ENCODE data around the gene CIAPIN1. TPM values are rescaled to one million over a fixed set of nuclear protein-coding genes. Genes with fewer than 3 reads are reported as not detected.

CIAPIN1 gene
- total RNA-seq, 2 experiments from 2014 or later = 27.8 to 28.0 TPM

DNA sequence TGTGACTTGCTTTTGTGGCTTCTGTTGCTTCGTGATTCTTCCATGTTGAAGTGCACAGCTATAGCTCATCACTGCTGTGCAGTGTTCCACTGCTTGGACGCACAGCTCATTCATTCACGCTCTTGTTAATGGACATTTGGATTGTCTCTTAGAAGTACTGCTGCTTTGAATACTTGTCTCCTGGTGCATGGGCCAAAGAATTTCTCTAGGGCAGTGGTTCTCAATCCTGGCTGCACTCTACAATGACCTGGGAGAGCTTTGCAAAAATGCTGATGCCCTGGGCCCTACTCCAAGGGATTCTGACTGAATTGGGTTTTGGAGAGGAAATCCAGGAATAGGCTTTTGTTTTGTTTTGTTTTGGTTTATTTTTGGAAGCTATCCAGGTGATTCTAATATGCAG, 22.6 kb downstream of the CIAPIN1 start:
- CTCF ChIA-PET = no interaction called here
- ATAC-seq (ENCODE audit: poor library complexity) (no peak), DNase-seq (no peak)
- peaks cover 21% of the 10 kb centered on the region for H3K36me3 ChIP-seq (ENCODE audit: insufficient read depth, low read length)
- Mint-ChIP-seq H3K4me3 (no peak overlapping the region), H3K9me3 (no peaks in the 10 kb centered on the region), H3K27me3 (no peaks in the 10 kb centered on the region), H3K27ac (no peak overlapping the region), H3K4me1 (ENCODE audit: low read depth) (peaks cover 2% of the 10 kb centered on the region), H3K36me3 (ENCODE audit: low read depth) (peaks cover 26% of the 10 kb centered on the region)
- H3K4me3 ChIP-seq (ENCODE audit: low read length) = no peak overlapping the region
- intact Hi-C loops (cut with DNase I, micrococcal nuclease) = no loop called here
- no peaks in the 10 kb centered on the region for H3K4me1 ChIP-seq (ENCODE audit: insufficient read depth, low read length)
- TF ChIP-seq, protein P1, sequence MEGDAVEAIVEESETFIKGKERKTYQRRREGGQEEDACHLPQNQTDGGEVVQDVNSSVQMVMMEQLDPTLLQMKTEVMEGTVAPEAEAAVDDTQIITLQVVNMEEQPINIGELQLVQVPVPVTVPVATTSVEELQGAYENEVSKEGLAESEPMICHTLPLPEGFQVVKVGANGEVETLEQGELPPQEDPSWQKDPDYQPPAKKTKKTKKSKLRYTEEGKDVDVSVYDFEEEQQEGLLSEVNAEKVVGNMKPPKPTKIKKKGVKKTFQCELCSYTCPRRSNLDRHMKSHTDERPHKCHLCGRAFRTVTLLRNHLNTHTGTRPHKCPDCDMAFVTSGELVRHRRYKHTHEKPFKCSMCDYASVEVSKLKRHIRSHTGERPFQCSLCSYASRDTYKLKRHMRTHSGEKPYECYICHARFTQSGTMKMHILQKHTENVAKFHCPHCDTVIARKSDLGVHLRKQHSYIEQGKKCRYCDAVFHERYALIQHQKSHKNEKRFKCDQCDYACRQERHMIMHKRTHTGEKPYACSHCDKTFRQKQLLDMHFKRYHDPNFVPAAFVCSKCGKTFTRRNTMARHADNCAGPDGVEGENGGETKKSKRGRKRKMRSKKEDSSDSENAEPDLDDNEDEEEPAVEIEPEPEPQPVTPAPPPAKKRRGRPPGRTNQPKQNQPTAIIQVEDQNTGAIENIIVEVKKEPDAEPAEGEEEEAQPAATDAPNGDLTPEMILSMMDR (IDR thresholded peaks at IDR 0.05) = no peak
- no peaks in the 10 kb centered on the region for H3K9me3 ChIP-seq (ENCODE audit: control insufficient read depth in 1 of 2, insufficient read depth in 1 of 2, low read length in 2 of 2)
- POLR2A ChIA-PET = no interaction called here
- no peaks in the 10 kb centered on the region for H3K27me3 ChIP-seq (ENCODE audit: control insufficient read depth in 1 of 2, insufficient read depth in 2 of 2, low read length in 2 of 2)
- H3K27ac ChIP-seq (ENCODE audit: low read depth in 1 of 2, low read length in 2 of 2) = no peak overlapping the region

DNA sequence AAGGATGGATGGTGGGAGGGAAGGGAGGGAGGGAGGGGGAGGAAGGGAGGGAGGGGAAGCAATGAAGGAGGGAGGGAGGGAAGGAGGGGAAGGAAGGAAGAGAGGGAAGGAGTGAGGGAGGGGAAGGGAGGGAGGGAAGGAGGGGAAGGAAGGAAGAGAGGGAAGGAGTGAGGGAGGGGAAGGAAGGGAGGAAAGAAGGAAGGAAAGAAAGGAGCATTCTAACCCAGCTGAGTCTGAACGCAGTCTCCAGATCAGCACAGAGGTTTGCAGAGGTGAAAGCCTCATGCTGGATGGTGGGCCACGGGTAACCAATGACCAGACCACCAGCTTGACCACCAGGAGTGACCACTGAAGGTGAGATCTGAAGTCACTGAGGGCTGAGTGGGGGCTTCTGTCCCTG, 24.0 kb downstream of the CIAPIN1 start:
- Histone ChIP-seq H3K9me3 (ENCODE audit: control insufficient read depth in 1 of 2, insufficient read depth in 1 of 2, low read length in 2 of 2) (no peaks in the 10 kb centered on the region), H3K36me3 (ENCODE audit: insufficient read depth, low read length) (peaks cover 9% of the 10 kb centered on the region), H3K27ac (ENCODE audit: low read depth in 1 of 2, low read length in 2 of 2) (no peak overlapping the region), H3K4me3 (ENCODE audit: low read length) (no peak overlapping the region), H3K4me1 (ENCODE audit: insufficient read depth, low read length) (peaks cover 12% of the 10 kb centered on the region), H3K27me3 (ENCODE audit: control insufficient read depth in 1 of 2, insufficient read depth in 2 of 2, low read length in 2 of 2) (no peaks in the 10 kb centered on the region)
- Mint-ChIP-seq H3K9me3 (no peaks in the 10 kb centered on the region), H3K36me3 (ENCODE audit: low read depth) (peaks cover 12% of the 10 kb centered on the region), H3K27me3 (no peaks in the 10 kb centered on the region), H3K4me3 (no peak overlapping the region), H3K4me1 (ENCODE audit: low read depth) (peaks cover 14% of the 10 kb centered on the region), H3K27ac (no peak overlapping the region)
- DNase-seq (no peak), ATAC-seq (ENCODE audit: poor library complexity) (no peak)
- TF ChIP-seq, protein P1 (IDR thresholded peaks at IDR 0.05) = no peak
- ChIA-PET POLR2A (interaction anchor here (0.7 kb wide), 1 partner anchor 27 kb away, joined by 3 read pairs; no protein-coding TSS in a partner anchor), CTCF (no interaction called here)
- intact Hi-C loops (cut with DNase I, micrococcal nuclease) = no loop called here

DNA sequence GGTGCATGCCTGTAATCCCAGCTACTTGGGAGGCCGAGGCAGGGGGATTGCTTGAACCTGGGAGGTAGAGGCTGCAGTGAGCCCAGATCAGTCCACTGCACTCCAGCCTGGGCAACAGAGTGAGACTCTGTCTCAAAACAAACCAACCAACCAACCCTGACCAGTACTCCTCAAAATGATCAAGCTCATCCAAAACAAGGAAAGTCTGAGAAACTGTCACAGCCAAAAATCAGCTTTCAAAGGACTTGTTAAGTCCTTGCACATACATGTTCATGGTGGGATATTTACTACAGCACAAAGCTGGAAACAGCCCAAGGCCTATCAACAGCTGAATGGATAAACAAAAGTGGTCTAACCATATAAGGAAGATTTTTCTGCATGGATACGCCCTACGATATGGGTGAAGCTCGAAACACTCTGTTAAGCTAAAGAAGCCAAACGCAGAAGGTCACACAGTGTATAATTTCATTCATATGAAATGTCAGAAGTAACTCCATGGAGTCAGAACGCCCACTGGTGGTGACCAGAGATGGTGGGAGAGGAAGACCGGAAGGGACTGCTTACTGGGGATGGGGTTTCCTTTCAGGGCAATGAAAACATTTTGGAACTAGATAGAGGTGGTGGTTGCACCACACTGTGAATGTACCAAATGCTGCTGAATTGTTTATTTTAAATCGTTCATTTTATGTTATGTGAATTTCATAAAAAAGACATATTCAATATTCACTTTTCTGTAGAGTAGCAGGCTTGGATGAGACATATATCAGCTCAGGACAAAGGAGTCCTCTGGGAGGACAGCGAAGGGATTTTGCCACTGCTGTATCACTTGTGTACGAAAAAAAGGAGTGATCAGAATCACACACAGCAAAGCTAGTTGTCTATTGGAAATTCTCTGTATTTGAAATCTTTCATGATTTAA, 24.9 kb downstream of the CIAPIN1 start:
- peaks cover 14% of the 10 kb centered on the region for H3K4me1 Mint-ChIP-seq (ENCODE audit: low read depth)
- H3K27ac Mint-ChIP-seq = no peak overlapping the region
- no peak for ATAC-seq (ENCODE audit: poor library complexity)
- Histone ChIP-seq H3K4me1 (ENCODE audit: insufficient read depth, low read length) (peaks cover 16% of the 10 kb centered on the region), H3K9me3 (ENCODE audit: control insufficient read depth in 1 of 2, insufficient read depth in 1 of 2, low read length in 2 of 2) (no peaks in the 10 kb centered on the region), H3K4me3 (ENCODE audit: low read length) (no peak overlapping the region), H3K27ac (ENCODE audit: low read depth in 1 of 2, low read length in 2 of 2) (no peak overlapping the region), H3K36me3 (ENCODE audit: insufficient read depth, low read length) (no peaks in the 10 kb centered on the region), H3K27me3 (ENCODE audit: control insufficient read depth in 1 of 2, insufficient read depth in 2 of 2, low read length in 2 of 2) (no peaks in the 10 kb centered on the region)
- no peaks in the 10 kb centered on the region for H3K9me3 Mint-ChIP-seq
- DNase-seq = no peak
- no peaks in the 10 kb centered on the region for H3K27me3 Mint-ChIP-seq
- POLR2A ChIA-PET = interaction anchor here (0.8 to 2.5 kb wide), 2 partner anchors 12 to 25 kb away, joined by 3 to 8 read pairs; partner anchors contain the start of genes CIAPIN1 and COQ9
- H3K4me3 Mint-ChIP-seq = no peak overlapping the region
- intact Hi-C loops (cut with DNase I, micrococcal nuclease) = no loop called here
- CTCF ChIA-PET = no interaction called here
- TF ChIP-seq, protein P1 (IDR thresholded peaks at IDR 0.05) = no peak
- H3K36me3 Mint-ChIP-seq (ENCODE audit: low read depth) = peaks cover 3% of the 10 kb centered on the region
